IMR-90 (cell line): ENCODE results near the gene PARP16. TPM values are rescaled to one million over a fixed set of nuclear protein-coding genes. Genes with fewer than 3 reads are reported as not detected.

Experiments used
- BHLHE40 ChIP-seq: fragments of 150-350 bp; IDR thresholded peaks from 2 replicates; pipeline ENCODE4 v1.6.1; 2016; ENCODE audit warnings: mild to moderate bottlenecking, low read depth, low read length
- CHD1 ChIP-seq: IDR thresholded peaks from 2 replicates; pipeline ENCODE4 v1.6.1; 2012; ENCODE audit warnings: low read depth, low read length, improper control_type of control experiment
- MAZ ChIP-seq: IDR thresholded peaks from 2 replicates; pipeline ENCODE4 v1.6.1; 2012; ENCODE audit warnings: low read depth, mild to moderate bottlenecking, low read length, improper control_type of control experiment, moderate library complexity, borderline replicate concordance
- MXI1 ChIP-seq: IDR thresholded peaks from 2 replicates; pipeline ENCODE4 v1.6.1; 2012; ENCODE audit warnings: low read depth, mild to moderate bottlenecking, low read length, moderate library complexity, borderline replicate concordance
- RAD21 ChIP-seq: IDR thresholded peaks from 2 replicates; pipeline ENCODE4 v1.6.1; 2012; ENCODE audit warnings: low read length, improper control_type of control experiment
- polyA plus RNA-seq, 3 experiments: library from polyadenylated mRNA; depleted of rRNA; stranded (reverse); fragments of >200 nt; gene quantifications; 2 replicates each; pipeline ENCODE4 v1.2.3, GENCODE V29; 2012; ENCODE audit warnings: low replicate concordance in 1 of 3
- total RNA-seq: library from RNA; depleted of rRNA; stranded (reverse); fragments of >200 nt; gene quantifications from 2 replicates; pipeline ENCODE4 v1.2.3, GENCODE V29; 2012
- TF ChIP-seq, protein P1 (sequence below): fragments of 150-350 bp; IDR thresholded peaks from 2 replicates; pipeline ENCODE4 v1.6.1; 2017; ENCODE audit warnings: mild to moderate bottlenecking, antibody characterized with exemption, low read length, low read depth

Gene PARP16
- total and polyA plus RNA-seq, 2 of the 4 experiments (the other 2 are of a cell fraction) = 1.3 to 5.0 TPM

DNA sequence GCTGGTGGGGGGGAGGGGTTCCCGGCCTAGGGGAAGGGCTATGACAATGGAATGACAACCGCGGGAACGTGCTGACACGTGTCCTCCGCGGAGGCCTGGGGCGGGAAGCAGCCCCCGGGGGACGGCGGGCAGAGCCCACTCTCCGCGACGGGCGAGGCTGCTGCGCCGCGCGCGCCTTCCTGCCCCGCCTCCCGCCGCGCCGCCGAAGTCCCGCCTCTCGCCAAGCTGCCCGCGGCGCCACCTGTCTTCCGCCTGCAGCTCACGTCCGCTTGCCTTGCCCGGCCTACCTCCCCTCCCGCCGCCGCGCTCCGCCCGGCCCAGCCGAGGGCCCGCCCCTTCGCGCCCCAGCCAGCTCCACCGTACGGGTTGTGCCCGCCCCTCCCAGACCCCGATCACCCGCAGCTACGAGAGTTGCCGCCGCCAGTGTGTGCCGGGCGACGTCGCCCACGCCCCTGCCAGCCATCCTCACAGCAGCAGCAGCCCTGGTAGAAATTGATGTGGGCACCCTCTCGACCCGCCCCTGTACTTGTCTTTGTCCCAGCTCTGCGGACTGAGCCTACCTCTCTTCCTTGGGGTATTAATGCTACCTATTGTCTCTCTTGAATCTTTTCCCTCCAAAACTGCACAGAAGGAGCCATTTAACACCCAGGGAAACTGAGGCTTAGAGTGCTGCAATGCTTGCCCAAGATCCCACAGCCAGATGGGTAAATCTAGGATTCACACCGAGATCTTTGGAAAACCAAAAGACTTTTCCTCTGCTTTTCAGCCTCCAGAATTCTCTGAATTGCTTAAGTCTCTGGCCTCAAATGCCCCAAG lies at the start of gene PARP16 (continued):
- TF ChIP-seq, protein P1, sequence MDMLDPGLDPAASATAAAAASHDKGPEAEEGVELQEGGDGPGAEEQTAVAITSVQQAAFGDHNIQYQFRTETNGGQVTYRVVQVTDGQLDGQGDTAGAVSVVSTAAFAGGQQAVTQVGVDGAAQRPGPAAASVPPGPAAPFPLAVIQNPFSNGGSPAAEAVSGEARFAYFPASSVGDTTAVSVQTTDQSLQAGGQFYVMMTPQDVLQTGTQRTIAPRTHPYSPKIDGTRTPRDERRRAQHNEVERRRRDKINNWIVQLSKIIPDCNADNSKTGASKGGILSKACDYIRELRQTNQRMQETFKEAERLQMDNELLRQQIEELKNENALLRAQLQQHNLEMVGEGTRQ = no peak
- TF ChIP-seq MAZ (peak; percentile 59; the same call in 1 of the 2 replicates), BHLHE40 (no peak), CHD1 (no peak), MXI1 (peak; percentile 31; the same call in 1 of the 2 replicates), RAD21 (no peak)
